ENCODE data around the gene DBN1. TPM values are rescaled to one million over a fixed set of nuclear protein-coding genes. Genes with fewer than 3 reads are reported as not detected.

DBN1 gene
- total and polyA plus RNA-seq, 9 of the 15 experiments (the other 6 are each of a cell fraction or from before 2014, with no cell fraction given): 0.25 to 87.2 (median 27.9) TPM

- no peak for TF ChIP-seq HINFP (tag; conservative IDR thresholded peaks at IDR 0.05; ENCODE audit: low read depth)
- no peak for TF ChIP-seq TFE3 (CRISPR knock-in tag; IDR thresholded peaks at IDR 0.05)
- TF ChIP-seq NFATC3 (IDR thresholded peaks at IDR 0.05): no peak
- TF ChIP-seq CBFB (CRISPR knock-in tag; IDR thresholded peaks at IDR 0.05): 0 out of 2 replicates have a peak, but pooled peaks have one; percentile 45
- TF ChIP-seq HDAC2 (IDR thresholded peaks at IDR 0.05): no peak
- no peak; the same call in 1 of the 2 replicates for TF ChIP-seq NFIC (IDR thresholded peaks at IDR 0.05)
- no peak for TF ChIP-seq ZSCAN29 (IDR thresholded peaks at IDR 0.05)
- TF ChIP-seq ZNF212 (CRISPR knock-in tag; IDR thresholded peaks at IDR 0.05): no peak
- TF ChIP-seq PTRF (tag; IDR thresholded peaks at IDR 0.05): no peak
- TF ChIP-seq ZBTB1 (CRISPR knock-in tag; IDR thresholded peaks at IDR 0.05; ENCODE audit: borderline replicate concordance, low read depth): no peak
- no peak for TF ChIP-seq THAP12 (CRISPR knock-in tag; IDR thresholded peaks at IDR 0.05)
- TF ChIP-seq ZC3H11A (IDR thresholded peaks at IDR 0.05; ENCODE audit: low read depth, low read length): no peak
- TF ChIP-seq ZNF431 (CRISPR knock-in tag; IDR thresholded peaks at IDR 0.05): 0 out of 2 replicates have a peak, but pooled peaks have one; percentile 0
- no peak for TF ChIP-seq CCNT2 (IDR thresholded peaks at IDR 0.05; ENCODE audit: borderline replicate concordance, extremely low read depth, insufficient read length, low read depth, low read length)
- no peak for TF ChIP-seq MEIS2 (IDR thresholded peaks at IDR 0.05; ENCODE audit: partially characterized antibody)
- TF ChIP-seq EP400 (IDR thresholded peaks at IDR 0.05): peak; percentile 59; the same call in 1 of the 2 replicates
- TF ChIP-seq KHSRP (IDR thresholded peaks at IDR 0.05): no peak
- no peak for TF ChIP-seq PRPF4 (IDR thresholded peaks at IDR 0.05; ENCODE audit: insufficient read depth, low read depth, low read length, poor library complexity, severe bottlenecking)
- TF ChIP-seq ZBED1 (IDR thresholded peaks at IDR 0.05): no peak
- no peak for TF ChIP-seq ZNF146 (CRISPR knock-in tag; IDR thresholded peaks at IDR 0.05; ENCODE audit: unreplicated experiment)
- TF ChIP-seq GATA2 (CRISPR knock-in tag; IDR thresholded peaks at IDR 0.05): no peak
Measured at GRCh38 chr5:177427919-177428573, 45.4 kb downstream of the DBN1 start (continued).

Data from K562 (cell line).